Body of pancreas (tissue), 4 donors: ENCODE measurements around the gene CYTH3. TPM values are rescaled to one million over a fixed set of nuclear protein-coding genes. Genes with fewer than 3 reads are reported as not detected.
A peak's percentile ranks its signal among the peaks of the same experiment; 100 is the strongest.

Experiments used
- ATAC-seq: fragments of 150-250 bp; one replicate; pipeline ENCODE4 v1.9.1; 2016
- DNase-seq, 4 donors: peaks; one replicate each; pipeline ENCODE4 v3.0.0-alpha.2; 2019
- H3K27ac ChIP-seq, 4 donors: fragments of 200-600 bp; sonication (generic); 1 replicate in 3 of 4; 2 replicates in 1 of 4; pipeline versions ENCODE4 v1.5.1 to v1.6.1; 2016 to 2019; ENCODE audit warnings: mild to moderate bottlenecking in 1 of 4, mixed read lengths in 1 of 4, moderate library complexity in 1 of 4
- H3K27me3 ChIP-seq, 2 donors: fragments of 200-600 bp; sonication (generic); one replicate each; pipeline ENCODE4 v1.6.0; 2016; ENCODE audit warnings: mild to moderate bottlenecking in 1 of 2
- H3K36me3 ChIP-seq, 2 donors: fragments of 200-600 bp; sonication (generic); replicated peaks in 1 of 2; 2 replicates each; pipeline ENCODE4 v1.5.1; 2016; ENCODE audit warnings: low read depth in 2 of 2; ENCODE audit not compliant: insufficient read depth in 1 of 2
- H3K4me1 ChIP-seq: fragments of 200-600 bp; sonication (generic); one replicate; pipeline ENCODE4 v1.6.0; 2016
- H3K4me3 ChIP-seq, 2 donors: fragments of 200-600 bp; sonication (generic); 1 replicate in 1 of 2; 2 replicates in 1 of 2; pipeline ENCODE4 v1.5.1; 2016 to 2019
- H3K9me3 ChIP-seq, 3 donors: fragments of 200-600 bp; sonication (generic); 1 replicate in 2 of 3; 2 replicates in 1 of 3; pipeline ENCODE4 v1.5.1; 2016
- POLR2A ChIP-seq, 3 donors: fragments of 450-650 bp; IDR thresholded peaks; one replicate each; pipeline ENCODE4 v1.6.1; 2016; ENCODE audit warnings: antibody characterized with exemption in 3 of 3, mild to moderate bottlenecking in 2 of 3
- WGBS, 2 donors: methylation state at CpG; one replicate each; pipeline ENCODE4 v1.1.5; 2017; 5-methylcytosine and 5-hydroxymethylcytosine counted together
- intact Hi-C: fragments of 100-400 bp; cut with DNase I; formaldehyde crosslinking; loops from one replicate; pipeline ENCODE4 v1.15.1; 2023
- total RNA-seq, 2 donors: library from RNA; depleted of rRNA; stranded (reverse); fragments of >200 nt; gene quantifications; one replicate each; pipeline ENCODE4 v1.1.0, GENCODE V29; 2016
- TF ChIP-seq, protein P1 (sequence below), 7 experiments: fragments of 450-650 bp in 4 of 7; fragments of 200-600 bp in 3 of 7; sonication (generic) in 3 of 7; IDR thresholded peaks; one replicate each; pipeline ENCODE4 v1.5.1; 2016 to 2019; ENCODE audit warnings: antibody characterized with exemption in 7 of 7

CYTH3 gene
- total RNA-seq, 2 donors from 2014 or later: 14.0 to 18.8 TPM

DNA sequence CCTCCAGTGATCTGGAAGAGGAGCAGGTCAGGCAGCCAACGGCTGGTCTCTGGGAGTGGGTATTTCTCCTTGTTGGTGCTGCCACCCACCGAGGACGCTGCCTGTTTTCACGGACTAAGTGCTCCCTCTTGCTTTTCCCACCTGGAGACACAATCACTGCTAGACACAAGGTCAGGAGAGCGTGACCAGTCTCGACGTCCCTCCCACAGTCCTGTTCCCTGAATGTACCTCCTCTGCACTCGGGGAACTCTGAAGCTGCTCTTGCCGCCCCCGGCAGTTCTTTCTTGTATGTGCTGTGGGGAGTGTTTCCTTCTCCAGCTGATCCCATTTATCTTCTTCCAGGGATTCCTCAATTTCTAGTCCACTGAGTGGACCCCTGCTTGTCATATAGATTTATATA is 89.4 kb downstream of the CYTH3 start:
- TF ChIP-seq, protein P1, sequence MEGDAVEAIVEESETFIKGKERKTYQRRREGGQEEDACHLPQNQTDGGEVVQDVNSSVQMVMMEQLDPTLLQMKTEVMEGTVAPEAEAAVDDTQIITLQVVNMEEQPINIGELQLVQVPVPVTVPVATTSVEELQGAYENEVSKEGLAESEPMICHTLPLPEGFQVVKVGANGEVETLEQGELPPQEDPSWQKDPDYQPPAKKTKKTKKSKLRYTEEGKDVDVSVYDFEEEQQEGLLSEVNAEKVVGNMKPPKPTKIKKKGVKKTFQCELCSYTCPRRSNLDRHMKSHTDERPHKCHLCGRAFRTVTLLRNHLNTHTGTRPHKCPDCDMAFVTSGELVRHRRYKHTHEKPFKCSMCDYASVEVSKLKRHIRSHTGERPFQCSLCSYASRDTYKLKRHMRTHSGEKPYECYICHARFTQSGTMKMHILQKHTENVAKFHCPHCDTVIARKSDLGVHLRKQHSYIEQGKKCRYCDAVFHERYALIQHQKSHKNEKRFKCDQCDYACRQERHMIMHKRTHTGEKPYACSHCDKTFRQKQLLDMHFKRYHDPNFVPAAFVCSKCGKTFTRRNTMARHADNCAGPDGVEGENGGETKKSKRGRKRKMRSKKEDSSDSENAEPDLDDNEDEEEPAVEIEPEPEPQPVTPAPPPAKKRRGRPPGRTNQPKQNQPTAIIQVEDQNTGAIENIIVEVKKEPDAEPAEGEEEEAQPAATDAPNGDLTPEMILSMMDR (IDR thresholded peaks at IDR 0.05): no peak
- TF ChIP-seq POLR2A (IDR thresholded peaks at IDR 0.05): no peak
- Histone ChIP-seq H3K4me3 (no peak overlapping the region), H3K4me1 (peaks cover 11% of the 10 kb centered on the region), H3K36me3 (no peaks in the 10 kb centered on the region), H3K27ac (no peak overlapping the region), H3K9me3 (no peaks in the 10 kb centered on the region), H3K27me3 (no peaks in the 10 kb centered on the region)
- intact Hi-C loops: no loop called here
- DNase-seq (no peak), ATAC-seq (no peak)
- WGBS, 2 donors: 86 to 94% methylated on average over 9 to 10 of the region's 10 CpGs

DNA sequence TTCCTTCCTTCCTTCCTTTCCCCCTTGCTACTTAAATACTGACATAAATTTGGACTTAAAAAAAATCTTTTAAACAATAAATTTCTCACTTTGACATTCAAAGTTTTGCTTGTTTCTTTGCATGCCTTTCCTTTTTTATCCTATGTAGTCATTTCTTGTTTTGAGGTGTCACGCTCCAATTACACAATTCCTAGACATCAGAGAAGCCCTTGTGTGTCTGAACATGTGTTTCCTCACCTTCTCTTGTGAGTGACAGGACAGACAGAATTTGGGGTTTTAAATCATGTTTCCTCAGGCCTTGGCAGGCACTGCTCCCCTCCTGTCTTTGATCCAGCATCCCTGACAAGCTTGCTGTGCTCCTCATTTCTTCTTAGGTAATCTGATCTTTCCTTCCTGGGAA is 91.3 kb downstream of the CYTH3 start:
- intact Hi-C loops: no loop called here
- TF ChIP-seq POLR2A (IDR thresholded peaks at IDR 0.05): no peak
- no peak for ATAC-seq

DNA sequence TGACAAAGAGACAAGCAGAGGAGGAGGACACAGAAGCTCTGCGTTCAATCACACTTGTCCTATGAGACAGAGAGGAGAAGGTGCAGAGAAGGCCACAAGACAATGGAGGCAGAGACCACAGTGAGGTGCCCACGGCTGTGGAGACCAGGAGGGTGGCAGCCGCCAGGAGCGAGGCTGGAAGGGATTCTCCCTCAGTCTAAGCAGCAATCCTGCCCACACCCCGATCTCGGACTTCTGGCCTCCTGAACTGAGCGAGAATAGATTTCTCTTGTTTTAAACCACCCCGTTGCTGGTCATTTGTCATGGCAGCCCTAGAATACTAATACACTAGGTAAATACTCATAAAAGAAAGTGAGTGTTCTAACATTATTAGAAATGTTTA is 92.1 kb downstream of the CYTH3 start:
- intact Hi-C loops: no loop called here
- Histone ChIP-seq H3K27me3 (no peaks in the 10 kb centered on the region), H3K4me3 (no peak overlapping the region), H3K9me3 (no peaks in the 10 kb centered on the region), H3K27ac (no peak overlapping the region), H3K36me3 (no peaks in the 10 kb centered on the region), H3K4me1 (peaks cover 16% of the 10 kb centered on the region)
- TF ChIP-seq, protein P1 (IDR thresholded peaks at IDR 0.05): no peak
- no peak for TF ChIP-seq POLR2A (IDR thresholded peaks at IDR 0.05)
- ATAC-seq: no peak
- DNase-seq: no peak
- 90% methylated on average over 8 of the region's 8 CpGs for WGBS, 2 donors

More for the DNA sequence above, 91.3 kb downstream of the CYTH3 start:
- no peak for DNase-seq
- Histone ChIP-seq H3K9me3 (no peaks in the 10 kb centered on the region), H3K27ac (no peak overlapping the region), H3K4me1 (peaks cover 16% of the 10 kb centered on the region), H3K36me3 (no peaks in the 10 kb centered on the region), H3K27me3 (no peaks in the 10 kb centered on the region), H3K4me3 (no peak overlapping the region)
- 75 to 87% methylated on average over 1 of the region's 1 CpG for WGBS, 2 donors

DNA sequence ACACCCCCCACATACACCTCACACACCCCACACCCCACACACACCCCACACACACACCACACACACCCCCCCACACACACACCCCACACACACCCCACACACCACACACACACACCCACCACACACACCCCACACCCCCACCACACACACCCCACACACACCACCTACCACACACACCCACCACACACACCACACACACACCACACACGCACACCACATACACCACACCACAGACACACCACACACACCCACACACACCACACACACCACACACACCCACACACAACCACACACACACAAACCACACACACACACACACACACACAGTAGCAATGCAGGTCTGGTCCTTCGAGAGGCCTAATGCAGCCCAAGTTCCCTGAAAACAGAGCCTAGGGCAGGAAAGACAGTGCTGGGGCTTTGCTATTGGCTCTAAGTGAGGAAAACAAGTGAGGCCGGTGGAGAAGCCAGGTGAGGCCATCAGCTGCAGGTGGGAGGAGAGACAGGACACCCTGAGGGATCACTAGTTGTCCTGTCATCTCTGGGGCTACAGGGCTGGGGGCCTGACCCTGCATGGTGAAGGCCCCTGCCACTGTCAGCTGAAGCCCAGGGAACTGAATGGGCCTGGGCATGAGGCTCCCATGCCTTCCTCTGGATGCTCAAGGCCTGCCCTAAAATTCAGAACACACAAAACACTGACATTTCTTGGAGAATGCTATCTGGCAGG is 92.6 kb downstream of the CYTH3 start:
- no peak for DNase-seq
- WGBS, 2 donors: 88 to 92% methylated on average over 3 of the region's 3 CpGs
- H3K27me3 ChIP-seq: no peaks in the 10 kb centered on the region
- intact Hi-C loops: no loop called here
- no peaks in the 10 kb centered on the region for H3K9me3 ChIP-seq
- H3K4me3 ChIP-seq: no peak overlapping the region
- ATAC-seq: no peak
- peaks cover 16% of the 10 kb centered on the region for H3K4me1 ChIP-seq
- H3K27ac ChIP-seq: no peak overlapping the region
- H3K36me3 ChIP-seq: no peaks in the 10 kb centered on the region
- TF ChIP-seq POLR2A (IDR thresholded peaks at IDR 0.05): no peak
- TF ChIP-seq, protein P1 (IDR thresholded peaks at IDR 0.05): no peak

DNA sequence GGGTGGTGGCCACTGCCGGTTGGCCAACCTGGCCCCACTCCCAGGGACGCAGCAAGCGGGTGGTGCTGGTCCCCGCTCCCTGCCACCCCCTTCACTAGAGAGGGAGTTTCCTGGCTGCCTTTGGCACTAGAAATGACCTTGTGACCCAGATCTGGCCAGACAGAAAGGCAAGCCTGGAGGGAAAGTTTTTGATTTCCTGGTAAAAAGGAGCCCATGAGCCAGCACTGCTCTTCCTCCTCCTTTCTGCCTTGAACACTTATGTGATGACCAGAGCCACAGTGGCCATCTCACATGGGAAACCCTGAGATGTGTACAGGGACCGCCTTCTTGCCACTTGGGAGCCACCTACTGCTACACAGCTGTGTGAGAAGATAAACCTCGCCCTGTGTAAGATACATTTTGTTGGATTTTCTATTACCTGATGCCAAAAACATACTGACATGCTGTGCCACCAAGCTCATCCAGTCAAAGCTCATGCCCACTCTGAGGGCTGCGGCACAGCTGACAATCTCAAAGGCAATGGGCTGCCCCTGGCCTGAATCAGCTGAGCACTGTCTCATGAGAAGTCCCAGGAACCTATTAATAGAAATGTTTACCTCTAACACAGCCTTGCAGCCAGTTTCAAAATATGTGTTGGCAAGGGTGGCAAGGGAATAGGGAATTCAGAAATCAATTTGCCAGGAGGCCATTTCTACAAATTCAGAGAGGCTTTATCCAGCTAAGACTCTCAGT is 94.0 kb downstream of the CYTH3 start:
- Histone ChIP-seq H3K4me1 (peaks cover 16% of the 10 kb centered on the region), H3K27me3 (no peaks in the 10 kb centered on the region), H3K9me3 (no peaks in the 10 kb centered on the region), H3K4me3 (no peak overlapping the region), H3K36me3 (no peaks in the 10 kb centered on the region), H3K27ac (peak overlapping the region in 1 of 4 donors; percentile 38)
- ATAC-seq: peak; percentile 45
- peak; percentile 31 to 56 (median 51) for DNase-seq
- TF ChIP-seq, protein P1 (IDR thresholded peaks at IDR 0.05): no peak
- no peak for TF ChIP-seq POLR2A (IDR thresholded peaks at IDR 0.05)
- intact Hi-C loops: no loop called here
- 30 to 37% methylated on average over 7 of the region's 7 CpGs for WGBS, 2 donors
